Neural crest cell (in vitro differentiated cells): ENCODE results near the gene LITAF. TPM values are rescaled to one million over a fixed set of nuclear protein-coding genes. Genes with fewer than 3 reads are reported as not detected.

Experiments
- DNase-seq: peaks from one replicate; pipeline ENCODE4 v3.0.0; 2021; ENCODE audit warnings: low read depth, mixed read lengths, low spot score
- H3K27ac Mint-ChIP-seq: one replicate; pipeline ENCODE4 v1.8.0; 2021; ENCODE audit warnings: mild to moderate bottlenecking, mixed read lengths; ENCODE audit not compliant: unreplicated experiment
- H3K27me3 Mint-ChIP-seq: 2 replicates; pipeline ENCODE4 v1.8.0; 2021; ENCODE audit warnings: low read depth, mild to moderate bottlenecking, mixed read lengths
- H3K36me3 Mint-ChIP-seq: 2 replicates; pipeline ENCODE4 v1.8.0; 2021; ENCODE audit warnings: low read depth, mild to moderate bottlenecking, mixed read lengths
- H3K4me1 Mint-ChIP-seq: 2 replicates; pipeline ENCODE4 v1.8.0; 2021; ENCODE audit warnings: mixed read lengths
- H3K4me3 Mint-ChIP-seq: one replicate; pipeline ENCODE4 v1.8.0; 2021; ENCODE audit warnings: mild to moderate bottlenecking, mixed read lengths
- H3K9me3 Mint-ChIP-seq: 2 replicates; pipeline ENCODE4 v1.8.0; 2021; ENCODE audit warnings: mixed read lengths
- total RNA-seq: library from RNA; stranded (reverse); gene quantifications from 2 replicates; pipeline ENCODE4 v1.2.1, GENCODE V29; 2021
- TF ChIP-seq, protein P1 (sequence below): fragments of 200-600 bp; sonication (generic); conservative IDR thresholded peaks from 2 replicates; pipeline ENCODE4 v1.5.0; 2021; ENCODE audit warnings: antibody characterized with exemption, mild to moderate bottlenecking

The LITAF gene
- total RNA-seq, 1 donor from 2014 or later, result 62.9 TPM

DNA sequence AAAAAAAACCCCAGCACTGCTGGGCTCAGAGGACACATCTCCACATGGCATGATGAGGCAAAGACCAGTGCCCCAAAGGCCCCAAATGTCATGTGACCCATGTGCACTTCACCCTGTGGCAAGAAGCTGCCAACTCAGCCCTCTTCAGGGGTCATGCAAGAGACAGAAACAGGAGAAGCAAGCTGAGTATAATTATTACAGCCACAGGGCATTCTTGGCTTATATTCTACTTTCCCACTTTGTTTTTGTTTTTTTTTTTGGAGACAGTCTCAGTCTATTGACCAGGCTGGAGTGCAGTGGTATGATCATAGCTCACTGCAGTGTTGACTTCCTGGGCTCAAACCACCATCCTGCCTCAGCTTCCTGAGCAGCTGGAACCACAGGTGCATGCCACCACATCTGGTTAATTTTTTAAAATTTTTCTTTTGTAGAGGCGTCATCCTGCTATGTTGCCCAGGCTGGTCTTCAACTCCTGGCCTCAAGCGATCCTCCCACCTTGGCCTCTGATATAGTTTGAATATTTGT, 32.7 kb upstream of the LITAF start:
- Mint-ChIP-seq H3K4me1 (peaks cover 4% of the 10 kb centered on the region), H3K9me3 (peaks cover 3% of the 10 kb centered on the region), H3K36me3 (no peaks in the 10 kb centered on the region), H3K27ac (no peak overlapping the region), H3K4me3 (no peak overlapping the region), H3K27me3 (no peaks in the 10 kb centered on the region)
- TF ChIP-seq, protein P1, sequence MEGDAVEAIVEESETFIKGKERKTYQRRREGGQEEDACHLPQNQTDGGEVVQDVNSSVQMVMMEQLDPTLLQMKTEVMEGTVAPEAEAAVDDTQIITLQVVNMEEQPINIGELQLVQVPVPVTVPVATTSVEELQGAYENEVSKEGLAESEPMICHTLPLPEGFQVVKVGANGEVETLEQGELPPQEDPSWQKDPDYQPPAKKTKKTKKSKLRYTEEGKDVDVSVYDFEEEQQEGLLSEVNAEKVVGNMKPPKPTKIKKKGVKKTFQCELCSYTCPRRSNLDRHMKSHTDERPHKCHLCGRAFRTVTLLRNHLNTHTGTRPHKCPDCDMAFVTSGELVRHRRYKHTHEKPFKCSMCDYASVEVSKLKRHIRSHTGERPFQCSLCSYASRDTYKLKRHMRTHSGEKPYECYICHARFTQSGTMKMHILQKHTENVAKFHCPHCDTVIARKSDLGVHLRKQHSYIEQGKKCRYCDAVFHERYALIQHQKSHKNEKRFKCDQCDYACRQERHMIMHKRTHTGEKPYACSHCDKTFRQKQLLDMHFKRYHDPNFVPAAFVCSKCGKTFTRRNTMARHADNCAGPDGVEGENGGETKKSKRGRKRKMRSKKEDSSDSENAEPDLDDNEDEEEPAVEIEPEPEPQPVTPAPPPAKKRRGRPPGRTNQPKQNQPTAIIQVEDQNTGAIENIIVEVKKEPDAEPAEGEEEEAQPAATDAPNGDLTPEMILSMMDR, result no peak
- DNase-seq, result no peak

DNA sequence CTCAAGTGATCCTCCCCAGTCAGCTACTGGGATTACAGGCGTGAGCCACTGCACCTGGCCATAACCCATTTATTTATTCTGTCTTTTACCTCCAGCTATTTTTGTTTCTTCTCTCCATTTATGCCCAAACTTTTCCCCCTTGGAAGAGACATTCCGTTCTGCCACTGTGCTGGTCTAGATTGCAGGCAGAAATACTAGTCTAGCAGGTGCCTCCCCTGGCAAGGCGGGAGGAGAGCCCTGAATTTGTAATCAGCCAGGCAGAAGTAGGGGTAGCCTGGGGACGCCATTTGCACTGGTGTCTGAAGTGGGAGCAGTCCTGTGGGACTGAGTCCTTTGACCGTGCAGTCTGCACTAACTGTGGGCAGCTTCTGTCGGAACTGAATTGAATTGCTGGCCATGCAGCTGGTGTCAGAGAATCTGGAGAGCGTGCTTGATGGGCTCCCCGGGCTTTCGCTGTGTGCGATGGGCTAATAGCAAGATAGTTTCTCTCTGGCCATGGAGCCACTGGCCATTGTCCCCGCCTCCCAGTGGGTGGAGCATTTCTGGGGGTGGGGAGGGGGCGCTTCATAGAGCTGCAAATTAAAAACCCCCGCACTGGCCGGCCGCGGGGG, 31.5 kb upstream of the LITAF start:
- TF ChIP-seq, protein P1, result no peak
- Mint-ChIP-seq H3K4me3 (no peak overlapping the region), H3K4me1 (no peaks in the 10 kb centered on the region), H3K9me3 (peaks cover 3% of the 10 kb centered on the region), H3K36me3 (no peaks in the 10 kb centered on the region), H3K27ac (no peak overlapping the region), H3K27me3 (no peaks in the 10 kb centered on the region)
- no peak for DNase-seq

DNA sequence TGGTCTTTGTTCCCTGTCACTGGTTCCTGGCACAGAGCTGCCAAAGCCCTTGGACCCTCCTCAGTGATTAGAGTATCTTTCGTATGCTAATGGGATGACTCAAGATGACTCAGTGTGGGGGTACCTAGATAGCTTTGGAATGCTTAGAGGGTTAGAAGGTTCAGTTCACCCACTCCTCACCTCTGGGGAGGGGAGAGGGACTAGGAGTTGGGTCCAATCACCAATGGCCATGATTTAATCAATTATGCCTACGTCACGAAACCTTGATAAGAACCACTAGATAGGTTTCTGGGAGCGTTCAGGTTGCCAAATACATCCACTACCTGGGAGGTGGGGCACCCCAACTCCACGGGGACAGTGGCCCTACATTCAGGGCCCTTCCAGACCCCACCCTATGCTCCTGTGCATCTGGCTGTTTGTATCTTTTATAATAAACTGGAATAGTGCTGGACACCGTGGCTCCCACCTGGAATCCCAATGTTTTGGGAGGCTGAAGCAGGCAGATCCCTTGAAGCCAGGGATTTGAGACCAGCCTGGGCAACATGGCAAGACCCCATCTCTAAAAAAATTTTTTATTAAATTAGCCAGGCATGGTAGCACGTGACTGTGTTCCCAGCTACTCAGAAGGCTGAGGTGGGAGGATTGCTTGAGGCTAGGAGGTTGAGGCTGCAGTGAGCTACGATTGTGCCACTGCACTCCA, 29.2 kb upstream of the LITAF start:
- H3K27me3 Mint-ChIP-seq, result no peaks in the 10 kb centered on the region
- peaks cover 3% of the 10 kb centered on the region for H3K9me3 Mint-ChIP-seq
- H3K27ac Mint-ChIP-seq, result no peak overlapping the region
- no peaks in the 10 kb centered on the region for H3K36me3 Mint-ChIP-seq
- TF ChIP-seq, protein P1, result no peak
- H3K4me1 Mint-ChIP-seq, result no peaks in the 10 kb centered on the region
- H3K4me3 Mint-ChIP-seq, result no peak overlapping the region
- no peak for DNase-seq

DNA sequence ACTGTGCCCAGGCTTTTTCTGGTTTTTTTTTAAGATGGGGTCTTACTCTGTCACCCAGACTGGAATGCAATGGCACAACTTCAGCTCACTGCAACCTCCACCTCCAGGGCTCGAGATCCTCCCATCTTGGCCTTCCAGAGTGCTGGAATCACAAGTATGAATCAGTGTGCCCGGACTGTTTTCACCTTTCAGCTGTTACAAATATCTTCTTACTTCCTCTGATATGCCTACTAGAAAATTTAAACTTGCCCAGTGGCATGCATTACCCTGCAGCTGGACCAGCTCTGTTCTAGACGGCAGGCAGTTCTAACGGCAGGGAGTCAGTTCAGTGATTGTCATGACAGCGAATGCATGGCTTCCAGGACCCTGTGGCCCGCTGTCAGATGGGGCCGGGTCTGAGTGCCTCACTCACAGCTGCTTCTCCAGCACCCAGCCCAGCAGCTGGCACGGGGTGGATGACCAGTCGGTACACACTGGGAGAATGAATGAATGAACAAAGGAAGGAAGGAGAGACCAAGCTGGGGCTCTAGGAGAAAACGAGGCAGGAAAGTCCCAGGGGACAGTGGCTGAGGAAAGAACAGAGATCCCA, 28.0 kb upstream of the LITAF start:
- H3K27me3 Mint-ChIP-seq, result no peaks in the 10 kb centered on the region
- no peak overlapping the region for H3K27ac Mint-ChIP-seq
- no peak for DNase-seq
- H3K4me1 Mint-ChIP-seq, result peaks cover 10% of the 10 kb centered on the region
- H3K9me3 Mint-ChIP-seq, result no peaks in the 10 kb centered on the region
- TF ChIP-seq, protein P1, result no peak
- no peaks in the 10 kb centered on the region for H3K36me3 Mint-ChIP-seq
- H3K4me3 Mint-ChIP-seq, result no peak overlapping the region

DNA sequence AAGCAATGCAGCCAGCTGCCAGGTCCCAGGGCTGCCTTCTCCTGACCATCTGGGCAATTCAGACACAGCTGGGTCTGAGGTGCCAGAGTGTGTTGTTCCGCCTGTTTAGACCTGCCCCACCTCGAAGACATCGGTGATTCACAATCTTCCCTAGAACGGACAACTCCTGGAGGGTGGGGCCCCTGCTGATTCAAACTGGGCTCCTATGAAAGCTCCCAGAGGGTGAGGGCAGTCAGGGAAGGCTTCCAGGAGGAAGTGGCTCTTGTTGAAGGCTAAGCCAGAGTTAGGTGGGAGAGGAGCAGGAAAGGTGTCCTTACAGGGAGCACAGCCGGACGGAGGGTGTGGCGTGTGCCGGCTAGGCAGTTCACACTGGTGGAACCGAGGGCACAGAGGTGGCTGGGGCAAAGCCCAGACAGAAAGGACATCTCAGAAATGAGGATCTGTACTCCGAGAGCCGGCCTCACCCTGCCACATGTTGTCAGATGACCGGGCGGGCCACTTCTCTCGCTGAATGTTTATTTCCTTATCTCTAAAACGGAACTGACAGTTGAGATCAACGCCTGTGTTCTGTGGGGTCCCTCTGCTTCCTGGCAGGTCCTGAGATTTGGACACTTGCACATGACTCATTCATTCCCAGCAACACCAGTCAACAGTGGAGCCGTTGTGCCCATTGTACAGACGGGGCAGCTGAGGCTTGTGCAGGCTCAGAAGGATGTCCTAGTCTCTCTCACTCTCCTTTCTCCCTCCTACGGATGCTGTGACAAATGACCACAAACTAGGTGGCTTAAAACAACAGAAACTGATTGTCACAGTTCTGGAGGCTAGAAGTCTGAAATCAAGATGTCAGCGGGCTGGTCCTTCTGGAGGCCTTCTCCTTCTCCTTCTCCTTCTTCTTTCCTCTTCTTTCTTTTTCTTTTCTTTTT, 26.9 kb upstream of the LITAF start:
- Mint-ChIP-seq H3K4me1 (peaks cover 19% of the 10 kb centered on the region), H3K36me3 (no peaks in the 10 kb centered on the region), H3K4me3 (no peak overlapping the region), H3K27me3 (no peaks in the 10 kb centered on the region), H3K9me3 (no peaks in the 10 kb centered on the region), H3K27ac (peak overlapping the region; percentile 75)
- TF ChIP-seq, protein P1, result no peak
- DNase-seq, result no peak
